ENCODE results near the gene NELFCD. TPM values are rescaled to one million over a fixed set of nuclear protein-coding genes. Genes with fewer than 3 reads are reported as not detected.

The NELFCD gene
- total RNA-seq, 1 experiment from 2014 or later, result 58.0 TPM

GRCh38 chr20:59017493-59018231, 36.6 kb downstream of the NELFCD start:
- no peak for DNase-seq (ENCODE audit: low spot score)
- in situ Hi-C loops (cut with HindIII; ENCODE audit: low sequenced_read_pairs), result no loop called here

DNA sequence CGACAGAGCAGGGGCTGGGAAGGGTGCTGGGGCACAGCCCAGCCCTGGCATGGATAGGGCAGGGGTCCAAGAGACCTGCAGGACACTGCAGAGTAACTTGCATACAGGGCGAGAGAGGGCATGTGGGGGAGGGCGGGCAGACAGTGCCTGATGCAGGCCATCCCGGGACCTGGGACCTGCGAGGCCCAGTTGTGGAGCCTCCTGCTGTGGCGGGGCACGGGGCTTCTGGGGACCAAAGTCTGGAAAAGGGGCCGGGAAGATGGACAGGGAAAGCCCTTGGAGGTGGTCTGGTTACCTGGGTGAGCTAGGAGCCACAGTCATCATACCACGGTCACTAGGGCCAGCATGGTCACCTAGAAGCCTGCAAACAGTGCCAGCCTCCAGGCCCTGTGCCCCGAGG, 37.8 kb downstream of the NELFCD start:
- no peak for DNase-seq (ENCODE audit: low spot score)
- in situ Hi-C loops (cut with HindIII; ENCODE audit: low sequenced_read_pairs), result no loop called here

DNA sequence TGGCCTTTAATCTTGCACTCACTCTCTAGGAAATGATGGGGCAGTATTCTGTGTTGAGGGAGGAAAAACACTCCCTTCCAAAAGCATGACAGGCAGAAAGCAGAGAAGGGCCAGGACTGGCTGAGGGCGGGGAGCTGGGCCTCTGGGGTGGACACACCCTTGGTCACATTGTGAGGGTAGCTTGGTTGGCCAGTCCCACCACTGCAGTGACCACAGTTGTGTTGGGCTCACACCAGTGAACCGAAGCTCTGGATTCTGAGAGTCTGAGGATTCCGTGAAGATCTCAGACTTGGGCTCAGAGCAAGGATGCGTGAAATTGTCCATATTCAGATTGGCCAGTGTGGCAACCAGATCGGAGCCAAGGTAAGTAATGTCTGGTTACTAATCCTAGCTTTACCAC, 38.2 kb downstream of the NELFCD start, which contains the start of gene TUBB1:
Gene TUBB1 (plus strand): TSS at position 213 of the 400 bp plus-strand sequence. CDS start 94 bp downstream, at position 307.
- in situ Hi-C loops (cut with HindIII; ENCODE audit: low sequenced_read_pairs), result no loop called here
- no peak for DNase-seq (ENCODE audit: low spot score)

- no peak for DNase-seq (ENCODE audit: low spot score)
- in situ Hi-C loops (cut with HindIII; ENCODE audit: low sequenced_read_pairs), result no loop called here
Measured at GRCh38 chr20:59020938-59021551, 40.0 kb downstream of the NELFCD start.

- DNase-seq (ENCODE audit: low spot score), result no peak
- in situ Hi-C loops (cut with HindIII; ENCODE audit: low sequenced_read_pairs), result no loop called here
Measured at GRCh38 chr20:59022754-59023153, 41.7 kb downstream of the NELFCD start.

DNA sequence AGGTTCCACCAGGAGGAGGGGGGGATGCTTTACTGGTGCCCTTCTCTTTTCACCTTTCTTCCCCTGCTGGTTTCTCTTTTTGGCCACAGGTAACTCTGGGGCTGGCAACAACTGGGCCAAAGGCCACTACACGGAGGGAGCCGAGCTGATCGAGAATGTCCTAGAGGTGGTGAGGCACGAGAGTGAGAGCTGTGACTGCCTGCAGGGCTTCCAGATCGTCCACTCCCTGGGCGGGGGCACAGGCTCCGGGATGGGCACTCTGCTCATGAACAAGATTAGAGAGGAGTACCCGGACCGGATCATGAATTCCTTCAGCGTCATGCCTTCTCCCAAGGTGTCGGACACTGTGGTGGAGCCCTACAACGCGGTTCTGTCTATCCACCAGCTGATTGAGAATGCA, 42.6 kb downstream of the NELFCD start:
- no peak for DNase-seq (ENCODE audit: low spot score)

DNA sequence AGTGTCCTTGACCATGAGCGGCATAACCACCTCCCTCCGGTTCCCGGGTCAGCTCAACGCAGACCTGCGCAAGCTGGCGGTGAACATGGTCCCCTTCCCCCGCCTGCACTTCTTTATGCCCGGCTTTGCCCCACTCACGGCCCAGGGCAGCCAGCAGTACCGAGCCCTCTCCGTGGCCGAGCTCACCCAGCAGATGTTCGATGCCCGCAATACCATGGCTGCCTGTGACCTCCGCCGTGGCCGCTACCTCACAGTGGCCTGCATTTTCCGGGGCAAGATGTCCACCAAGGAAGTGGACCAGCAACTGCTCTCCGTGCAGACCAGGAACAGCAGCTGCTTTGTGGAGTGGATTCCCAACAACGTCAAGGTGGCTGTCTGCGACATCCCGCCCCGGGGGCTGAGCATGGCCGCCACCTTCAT, 43.1 kb downstream of the NELFCD start:
- DNase-seq (ENCODE audit: low spot score), result no peak
- in situ Hi-C loops (cut with HindIII; ENCODE audit: low sequenced_read_pairs), result no loop called here

More for the DNA sequence above, 42.6 kb downstream of the NELFCD start:
- in situ Hi-C loops (cut with HindIII; ENCODE audit: low sequenced_read_pairs), result no loop called here

- DNase-seq (ENCODE audit: low spot score), result no peak
- in situ Hi-C loops (cut with HindIII; ENCODE audit: low sequenced_read_pairs), result no loop called here
Measured at GRCh38 chr20:59025086-59025485, 44.0 kb downstream of the NELFCD start.

GRCh38 chr20:59025511-59025910, 44.5 kb downstream of the NELFCD start:
- in situ Hi-C loops (cut with HindIII; ENCODE audit: low sequenced_read_pairs), result no loop called here
- no peak for DNase-seq (ENCODE audit: low spot score)

GRCh38 chr20:59026904-59027740, 46.1 kb downstream of the NELFCD start:
- DNase-seq (ENCODE audit: low spot score), result no peak
- in situ Hi-C loops (cut with HindIII; ENCODE audit: low sequenced_read_pairs), result no loop called here

DNA sequence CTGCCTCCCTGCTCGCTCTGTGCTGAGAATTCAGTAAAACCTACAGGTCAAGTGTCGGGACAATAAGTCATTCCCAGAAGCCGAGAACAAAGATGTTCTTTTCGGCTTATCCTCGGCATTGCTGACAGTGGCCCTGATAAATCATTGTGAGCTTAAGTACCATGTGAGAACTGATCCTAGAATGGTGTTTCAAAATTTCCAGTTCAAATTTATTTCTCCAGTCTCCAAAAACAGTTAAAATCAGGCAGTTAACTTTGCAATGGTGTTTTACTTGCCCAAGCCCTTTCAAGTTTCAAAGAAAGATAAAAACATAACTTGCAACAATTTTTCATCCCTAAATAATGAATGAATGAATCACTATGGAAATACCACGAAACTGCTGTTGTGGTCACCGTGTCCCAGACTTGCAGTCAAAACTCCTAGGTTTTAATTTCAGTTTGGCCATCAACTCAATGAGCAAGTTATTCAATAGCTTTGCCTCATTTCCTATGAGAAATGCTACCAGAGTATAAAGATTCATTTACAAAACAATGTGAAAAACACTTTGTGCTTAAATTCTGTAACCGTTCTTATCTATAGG, 46.8 kb downstream of the NELFCD start:
- no peak for DNase-seq (ENCODE audit: low spot score)
- in situ Hi-C loops (cut with HindIII; ENCODE audit: low sequenced_read_pairs), result no loop called here

DNA sequence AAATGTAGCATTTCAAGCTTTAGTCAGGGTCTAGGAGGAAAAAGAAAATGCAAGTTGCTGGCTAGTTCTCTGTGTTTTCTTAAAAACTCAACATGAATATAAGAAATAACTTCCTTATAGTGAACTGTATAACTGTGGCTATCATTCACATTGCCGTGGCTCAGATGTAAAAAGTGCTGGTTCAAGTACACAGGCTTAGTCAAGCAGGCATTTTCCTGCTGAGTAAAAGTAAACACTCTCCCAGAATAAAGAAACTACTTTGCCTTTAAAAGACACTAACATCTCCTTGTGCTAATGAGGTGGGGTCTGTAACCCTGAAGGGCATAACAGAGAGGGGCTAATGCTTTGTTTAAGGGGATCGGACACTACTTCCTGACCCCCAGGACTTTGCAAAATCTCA, 47.8 kb downstream of the NELFCD start:
- in situ Hi-C loops (cut with HindIII; ENCODE audit: low sequenced_read_pairs), result no loop called here
- no peak for DNase-seq (ENCODE audit: low spot score)

GRCh38 chr20:59030911-59031563, 50.0 kb downstream of the NELFCD start:
- no peak for DNase-seq (ENCODE audit: low spot score)
- in situ Hi-C loops (cut with HindIII; ENCODE audit: low sequenced_read_pairs), result no loop called here

GRCh38 chr20:59031564-59032022, 50.5 kb downstream of the NELFCD start:
- in situ Hi-C loops (cut with HindIII; ENCODE audit: low sequenced_read_pairs), result no loop called here
- no peak for DNase-seq (ENCODE audit: low spot score)

DNA sequence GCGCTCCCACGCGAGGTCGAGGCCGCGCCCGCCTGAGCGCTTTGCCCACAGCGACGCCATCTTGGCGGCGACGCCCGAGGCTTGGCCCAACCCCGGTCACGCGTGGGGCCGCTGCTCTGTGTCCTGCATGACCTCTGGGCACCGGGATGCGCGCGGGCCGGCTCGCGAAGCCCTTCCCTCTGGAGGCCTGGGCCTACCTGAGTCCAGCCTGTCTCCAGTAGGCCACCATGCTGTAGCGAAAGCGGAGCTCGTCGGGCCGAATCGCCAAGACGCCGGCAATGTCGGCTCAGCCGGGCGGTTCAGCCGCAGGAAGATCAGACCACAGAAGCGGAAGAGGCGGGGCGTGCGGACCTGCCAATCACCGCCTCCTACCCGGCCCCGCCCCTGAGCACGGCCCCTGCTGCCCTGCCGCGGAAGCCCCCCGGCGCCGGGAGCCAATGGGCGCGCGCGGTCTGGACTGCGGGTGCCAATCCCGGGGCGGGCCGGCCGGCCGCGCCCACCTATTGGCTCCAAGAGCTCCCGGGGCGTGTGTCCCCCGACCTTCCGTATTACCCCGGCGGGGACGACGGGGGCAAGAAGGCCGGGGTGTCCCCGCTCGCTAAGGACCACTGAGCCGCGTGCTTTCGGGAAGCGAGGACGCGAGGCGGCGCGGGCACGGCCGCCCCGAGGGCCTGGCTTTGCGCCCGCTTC, 51.1 kb downstream of the NELFCD start, which contains the start of gene ATP5F1E:
Gene ATP5F1E (minus strand): TSS at position 313 of the 690 bp plus-strand sequence. CDS start 84 bp downstream, at position 229.
- in situ Hi-C loops (cut with HindIII; ENCODE audit: low sequenced_read_pairs), result no loop called here
- DNase-seq (ENCODE audit: low spot score), result peak; percentile 96

GRCh38 chr20:59032713-59033059, 51.6 kb downstream of the NELFCD start:
- DNase-seq (ENCODE audit: low spot score), result no peak
- in situ Hi-C loops (cut with HindIII; ENCODE audit: low sequenced_read_pairs), result no loop called here

DNA sequence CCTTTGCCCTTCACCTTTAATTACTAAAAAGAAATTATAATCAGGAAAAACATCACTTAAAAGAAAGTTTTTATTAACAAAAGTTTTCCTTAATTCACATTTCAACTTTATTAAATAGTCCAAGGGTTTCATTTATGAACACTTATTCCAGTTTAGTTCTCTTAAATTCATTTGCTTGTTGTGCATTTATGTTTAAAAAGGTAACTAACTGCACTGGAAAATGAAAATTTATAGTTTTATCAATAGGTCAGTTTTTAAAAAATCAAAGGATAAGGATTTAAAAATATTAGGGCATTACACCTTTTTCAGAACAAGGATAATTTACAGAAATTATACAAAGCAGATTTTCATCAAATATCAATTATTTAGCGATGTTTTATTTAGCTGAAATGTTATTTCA, 52.0 kb downstream of the NELFCD start:
- DNase-seq (ENCODE audit: low spot score), result no peak
- in situ Hi-C loops (cut with HindIII; ENCODE audit: low sequenced_read_pairs), result no loop called here

DNA sequence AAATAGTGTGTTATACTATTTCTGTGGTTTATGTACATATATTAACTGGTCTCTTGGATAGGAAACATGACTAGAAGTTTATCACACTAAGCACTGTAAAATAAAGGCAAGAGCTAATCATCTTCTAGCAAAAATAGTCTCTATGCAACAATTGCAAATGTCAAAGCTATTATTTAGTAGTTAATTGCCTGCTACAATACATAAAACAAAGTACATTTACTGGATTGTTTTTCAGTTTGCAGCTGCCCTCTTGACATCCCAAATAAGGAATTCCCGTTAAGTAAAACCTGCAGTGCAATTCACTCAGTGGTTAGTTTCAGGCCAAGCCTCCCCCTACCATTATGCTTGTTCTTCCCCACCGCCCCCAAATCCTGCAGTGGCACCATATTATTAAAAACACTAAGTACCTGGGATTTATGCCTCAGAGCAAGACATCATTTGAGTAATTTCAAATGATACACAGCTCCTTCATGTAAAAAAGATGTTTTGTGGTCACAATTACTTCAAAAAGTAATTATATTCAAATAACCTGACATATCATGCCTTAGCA, 52.6 kb downstream of the NELFCD start:
- no peak for DNase-seq (ENCODE audit: low spot score)
- in situ Hi-C loops (cut with HindIII; ENCODE audit: low sequenced_read_pairs), result no loop called here

Data from G401 (cell line).